Spleen (tissue), 11 donors: Measurements from ENCODE around the gene RTL1. TPM values are rescaled to one million over a fixed set of nuclear protein-coding genes. Genes with fewer than 3 reads are reported as not detected.

ENCODE experiments used
- DNase-seq: peaks from one replicate; pipeline ENCODE4 v3.0.0-alpha.2; 2020
- H3K27ac ChIP-seq, 8 donors: fragments of 200-600 bp; sonication (generic) in 7 of 8; 1 replicate in 4 of 8; 2 replicates in 4 of 8; pipeline versions ENCODE4 v1.5.0 to v1.8.0; 2016 to 2021; ENCODE audit warnings: inconsistent platforms in 4 of 8, mild to moderate bottlenecking in 4 of 8, moderate library complexity in 1 of 8
- H3K27me3 ChIP-seq, 7 donors: fragments of 200-600 bp; sonication (generic) in 6 of 7; replicated peaks in 1 of 7; 1 replicate in 4 of 7; 2 replicates in 3 of 7; pipeline versions ENCODE4 v1.5.0 to v1.8.0; 2016 to 2021; ENCODE audit warnings: inconsistent platforms in 3 of 7, mild to moderate bottlenecking in 1 of 7
- H3K36me3 ChIP-seq, 6 donors: fragments of 200-600 bp; sonication (generic) in 5 of 6; 1 replicate in 4 of 6; 2 replicates in 2 of 6; pipeline versions ENCODE4 v1.5.0 to v1.8.0; 2016 to 2021; ENCODE audit warnings: inconsistent platforms in 2 of 6
- H3K4me1 ChIP-seq, 6 donors: fragments of 200-600 bp; sonication (generic) in 5 of 6; 1 replicate in 3 of 6; 2 replicates in 3 of 6; pipeline versions ENCODE4 v1.5.0 to v1.8.0; 2016 to 2021; ENCODE audit warnings: inconsistent platforms in 3 of 6
- H3K4me3 ChIP-seq, 8 donors: fragments of 200-600 bp; sonication (generic) in 7 of 8; 1 replicate in 4 of 8; 2 replicates in 4 of 8; pipeline versions ENCODE4 v1.5.0 to v1.8.0; 2016 to 2021; ENCODE audit warnings: inconsistent platforms in 4 of 8, mild to moderate bottlenecking in 4 of 8, moderate library complexity in 2 of 8
- H3K9me3 ChIP-seq, 8 donors: fragments of 200-600 bp; sonication (generic) in 7 of 8; 1 replicate in 4 of 8; 2 replicates in 4 of 8; pipeline versions ENCODE4 v1.5.0 to v1.8.0; 2016 to 2021; ENCODE audit warnings: inconsistent platforms in 4 of 8
- POLR2A ChIP-seq, 3 donors: fragments of 450-650 bp; IDR thresholded peaks; one replicate each; pipeline ENCODE4 v1.5.1; 2017; ENCODE audit warnings: antibody characterized with exemption in 3 of 3, mild to moderate bottlenecking in 1 of 3
- POLR2AphosphoS5 ChIP-seq, 3 donors: sonication (generic); formaldehyde crosslinking; IDR thresholded peaks; one replicate each; pipeline ENCODE4 v1.5.1; 2017; ENCODE audit warnings: antibody characterized with exemption in 3 of 3
- WGBS, 5 donors: extraction: QIAGEN DNeasy Blood & Tissue Kit in 3 of 5; methylation state at CpG; one replicate each; pipeline versions ENCODE4 v1.1.5 to v1.1.7; 2013 to 2018; 5-methylcytosine and 5-hydroxymethylcytosine counted together
- intact Hi-C: fragments of 100-400 bp; cut with DNase I; formaldehyde crosslinking; loops from one replicate; pipeline ENCODE4 v1.15.0; 2023; ENCODE audit warnings: low total_unique reads
- polyA plus RNA-seq, 3 donors: library from polyadenylated mRNA; stranded (reverse); fragments of 200-250 nt; gene quantifications; one replicate each; pipeline ENCODE4 v1.2.1, GENCODE V29; 2013
- total RNA-seq, 7 donors: library from RNA; depleted of rRNA in 3 of 7; stranded (reverse); fragments of >200 nt in 3 of 7; fragmentation: NEBNext Ultra II Directional in 4 of 7; extraction: Animal tissue kit (Norgen Biotek cat#: 25700) in 4 of 7; gene quantifications; one replicate each; pipeline versions ENCODE4 v1.1.0 to v1.2.1, GENCODE V29; 2016 to 2021
- TF ChIP-seq, protein P1 (sequence below), 11 experiments: fragments of 200-600 bp in 7 of 11; fragments of 450-650 bp in 4 of 11; sonication (generic) in 4 of 11; IDR thresholded peaks in 8 of 11; conservative IDR thresholded peaks in 3 of 11; 1 replicate in 7 of 11; 2 replicates in 4 of 11; pipeline versions ENCODE4 v1.4.0 to v1.8.0; 2016 to 2021; ENCODE audit warnings: antibody characterized with exemption in 11 of 11, inconsistent platforms in 4 of 11, mild to moderate bottlenecking in 1 of 11
- donor health status: healthy with polysubstance abuse.
- donor health status: DM: no; HTN: no; CAD: no; lungs with moderate emphysema.
- donor health status: DM: no; HTN: no; CAD: no.
- donor health status: Bipolar disorder and iron deficiency.
- donor health status: healthy.
- donor health status: DM: no; HTN: no; CAD: no.
- donor health status: DM: yes; HTN: yes; CAD: no.

The RTL1 gene
- total and polyA plus RNA-seq, 10 donors = under 0.01 TPM; not detected in 9

DNA sequence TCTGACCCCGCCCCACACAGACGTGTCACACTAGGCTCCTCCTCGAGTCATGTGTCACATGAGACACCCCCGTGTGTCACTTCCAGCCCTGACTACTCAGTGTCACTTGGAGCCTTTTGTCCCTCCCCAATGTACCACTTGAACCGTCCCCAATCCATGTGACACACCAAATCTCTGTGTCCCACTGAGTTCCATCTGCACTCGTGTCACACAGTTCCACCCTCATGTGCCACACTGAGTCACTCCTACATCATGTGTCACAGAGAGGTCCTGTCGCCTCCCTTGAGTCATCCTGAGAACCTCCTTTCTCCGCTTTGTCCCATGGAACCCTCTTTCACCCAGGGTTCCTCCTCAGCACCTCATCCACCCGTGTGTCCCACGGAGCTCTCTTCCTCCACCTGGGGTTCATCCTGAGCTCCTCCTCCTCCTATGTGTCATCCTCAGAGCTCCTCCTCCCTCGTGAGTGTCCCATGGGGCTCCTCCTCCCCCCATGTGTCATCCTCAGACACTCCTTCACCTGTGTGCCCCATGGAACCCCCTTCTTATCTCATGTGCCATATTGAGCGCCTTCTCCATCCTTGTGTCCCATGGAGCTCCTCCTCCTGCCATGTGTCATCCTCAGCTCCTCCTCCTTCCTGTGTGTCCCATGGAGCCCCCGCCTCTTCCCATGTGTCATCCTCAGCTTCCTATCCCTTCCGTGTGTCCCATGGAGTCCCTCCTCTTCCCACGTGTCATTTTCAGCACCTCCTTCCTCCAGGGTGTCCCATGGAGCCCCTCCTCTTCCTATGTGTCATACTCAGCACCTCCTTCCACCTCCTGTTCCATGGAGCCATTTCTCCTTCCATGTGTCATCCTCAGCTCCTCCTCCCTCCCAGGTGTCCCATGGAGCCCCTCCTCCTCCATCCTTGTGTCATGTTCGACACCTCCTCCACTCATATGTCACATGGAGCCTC, 32.0 kb downstream of the RTL1 start:
- H3K4me3 ChIP-seq = no peak overlapping the region
- WGBS, 5 donors = 68 to 79% (median 75%) methylated on average over 16 of the region's 16 CpGs
- no peak overlapping the region for H3K27ac ChIP-seq
- H3K27me3 ChIP-seq = peaks cover 0 to 11% (median 0%) of the 10 kb centered on the region in 7 donors
- peak; percentile 30 for DNase-seq
- TF ChIP-seq, protein P1, sequence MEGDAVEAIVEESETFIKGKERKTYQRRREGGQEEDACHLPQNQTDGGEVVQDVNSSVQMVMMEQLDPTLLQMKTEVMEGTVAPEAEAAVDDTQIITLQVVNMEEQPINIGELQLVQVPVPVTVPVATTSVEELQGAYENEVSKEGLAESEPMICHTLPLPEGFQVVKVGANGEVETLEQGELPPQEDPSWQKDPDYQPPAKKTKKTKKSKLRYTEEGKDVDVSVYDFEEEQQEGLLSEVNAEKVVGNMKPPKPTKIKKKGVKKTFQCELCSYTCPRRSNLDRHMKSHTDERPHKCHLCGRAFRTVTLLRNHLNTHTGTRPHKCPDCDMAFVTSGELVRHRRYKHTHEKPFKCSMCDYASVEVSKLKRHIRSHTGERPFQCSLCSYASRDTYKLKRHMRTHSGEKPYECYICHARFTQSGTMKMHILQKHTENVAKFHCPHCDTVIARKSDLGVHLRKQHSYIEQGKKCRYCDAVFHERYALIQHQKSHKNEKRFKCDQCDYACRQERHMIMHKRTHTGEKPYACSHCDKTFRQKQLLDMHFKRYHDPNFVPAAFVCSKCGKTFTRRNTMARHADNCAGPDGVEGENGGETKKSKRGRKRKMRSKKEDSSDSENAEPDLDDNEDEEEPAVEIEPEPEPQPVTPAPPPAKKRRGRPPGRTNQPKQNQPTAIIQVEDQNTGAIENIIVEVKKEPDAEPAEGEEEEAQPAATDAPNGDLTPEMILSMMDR (IDR thresholded peaks at IDR 0.05 in 8 of 11, conservative IDR thresholded peaks at IDR 0.05 in 3 of 11) = no peak
- TF ChIP-seq POLR2AphosphoS5 (IDR thresholded peaks at IDR 0.05) (no peak), POLR2A (IDR thresholded peaks at IDR 0.05) (no peak)
- no peaks in the 10 kb centered on the region for H3K9me3 ChIP-seq
- H3K4me1 ChIP-seq = no peaks in the 10 kb centered on the region
- intact Hi-C loops = no loop called here
- H3K36me3 ChIP-seq = no peaks in the 10 kb centered on the region

DNA sequence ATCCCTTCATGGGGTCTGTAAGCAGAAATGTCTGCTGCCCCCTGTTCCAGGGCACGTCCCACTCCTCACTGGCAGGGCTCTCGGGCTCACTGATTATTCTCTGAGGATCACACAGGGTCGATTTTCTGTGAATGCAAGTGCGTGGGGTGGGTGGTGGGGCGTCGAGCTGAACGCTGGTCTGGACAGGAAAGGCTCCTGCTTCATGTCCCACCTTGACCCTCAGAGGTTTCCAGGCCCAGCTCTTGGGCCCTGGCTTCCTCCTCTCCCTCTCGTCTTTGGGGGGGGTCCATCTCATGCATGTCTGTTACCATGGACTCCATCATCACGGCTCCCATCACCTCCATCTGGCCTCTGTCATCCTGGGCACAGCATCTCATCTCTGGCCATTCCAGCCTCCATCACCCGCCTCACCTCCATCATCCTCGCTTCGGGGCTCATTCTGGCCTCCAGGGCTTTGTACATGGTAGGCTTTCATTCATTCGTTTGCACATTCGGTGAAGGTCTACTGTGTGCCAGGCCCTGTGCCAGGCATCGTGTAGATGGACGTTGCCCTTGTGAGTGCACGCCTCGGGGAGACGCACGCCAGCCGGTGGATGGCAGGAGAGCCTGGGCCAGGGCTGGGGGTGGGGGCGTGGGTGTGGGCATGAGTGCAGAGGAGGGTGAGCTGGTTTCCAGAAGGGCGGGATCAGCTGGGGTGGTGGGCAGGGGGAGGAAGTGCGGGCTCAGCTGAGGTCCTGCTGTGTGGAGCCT, 34.7 kb downstream of the RTL1 start:
- Histone ChIP-seq H3K27ac (no peak overlapping the region), H3K4me3 (no peak overlapping the region), H3K36me3 (no peaks in the 10 kb centered on the region), H3K9me3 (no peaks in the 10 kb centered on the region), H3K27me3 (no peaks in the 10 kb centered on the region), H3K4me1 (no peaks in the 10 kb centered on the region)
- TF ChIP-seq POLR2AphosphoS5 (IDR thresholded peaks at IDR 0.05) = no peak
- TF ChIP-seq, protein P1 (IDR thresholded peaks at IDR 0.05 in 8 of 11, conservative IDR thresholded peaks at IDR 0.05 in 3 of 11) = no peak
- TF ChIP-seq POLR2A (IDR thresholded peaks at IDR 0.05) = no peak
- WGBS, 5 donors = 88 to 92% (median 90%) methylated on average over 21 to 22 of the region's 24 CpGs
- intact Hi-C loops = no loop called here
- DNase-seq = peak; percentile 48

DNA sequence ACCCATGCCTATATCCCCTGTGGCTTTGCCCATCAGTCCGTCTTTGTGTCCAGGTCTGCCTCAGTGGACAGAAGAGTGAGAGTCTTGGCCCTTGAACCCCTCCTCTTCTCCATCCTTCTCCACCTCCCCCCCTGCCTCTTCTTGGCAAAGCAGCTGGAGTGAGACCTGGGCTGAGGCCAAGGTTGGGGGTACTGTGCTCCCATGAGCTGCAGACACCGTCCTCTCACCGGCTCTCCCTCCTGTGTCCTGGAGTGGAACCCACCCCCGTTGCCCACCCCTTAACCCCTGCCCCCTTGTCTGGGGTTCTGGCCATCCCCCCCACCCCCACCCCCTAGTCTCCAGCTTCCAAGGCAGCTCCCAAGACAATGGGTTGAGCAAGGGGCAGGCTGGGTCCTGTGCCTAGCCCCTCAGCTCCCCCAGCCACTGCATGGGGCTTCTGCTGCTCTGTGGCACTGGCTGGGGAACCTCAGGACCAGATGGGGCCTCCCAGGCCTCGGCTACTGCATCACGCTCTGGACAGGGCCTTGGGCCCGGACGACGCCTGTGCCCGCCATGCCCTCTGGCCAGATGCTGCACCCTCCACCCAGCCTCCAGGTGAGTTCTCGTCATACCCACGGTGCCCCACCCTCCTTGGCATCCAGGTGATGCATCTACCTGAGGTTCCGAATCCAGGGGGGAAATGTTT, 35.7 kb downstream of the RTL1 start:
- intact Hi-C loops = no loop called here
- Histone ChIP-seq H3K27me3 (no peaks in the 10 kb centered on the region), H3K4me3 (no peak overlapping the region), H3K27ac (no peak overlapping the region), H3K9me3 (no peaks in the 10 kb centered on the region), H3K36me3 (no peaks in the 10 kb centered on the region), H3K4me1 (no peaks in the 10 kb centered on the region)
- TF ChIP-seq, protein P1 (IDR thresholded peaks at IDR 0.05 in 8 of 11, conservative IDR thresholded peaks at IDR 0.05 in 3 of 11) = no peak
- no peak for TF ChIP-seq POLR2AphosphoS5 (IDR thresholded peaks at IDR 0.05)
- TF ChIP-seq POLR2A (IDR thresholded peaks at IDR 0.05) = no peak
- 86 to 95% (median 92%) methylated on average over 7 to 13 of the region's 13 CpGs for WGBS, 5 donors
- DNase-seq = peak; percentile 45
